GM13976 (cell line): ENCODE data around the gene TTYH3.

Source experiments
- DNase-seq: peaks from one replicate; pipeline ENCODE4 v3.0.0; 2012; ENCODE audit warnings: low spot score
- in situ Hi-C: fragments of 300-500 bp; cut with MboI; formaldehyde crosslinking; loops from one replicate; pipeline ENCODE4 v1.12.0; 2022; ENCODE audit warnings: low sequenced_read_pairs, mixed read lengths, inconsistent platforms; ENCODE audit not compliant: unreplicated experiment
- TF ChIP-seq, protein P1 (sequence below): IDR thresholded peaks from 2 replicates; pipeline ENCODE4 v1.5.1; 2012; ENCODE audit warnings: borderline replicate concordance, mild to moderate bottlenecking; ENCODE audit not compliant: insufficient read depth; ENCODE audit errors: extremely low read depth, missing control alignments, control extremely low read depth

The TTYH3 gene

GRCh38 chr7:2684501-2684900 lies 52.7 kb downstream of the TTYH3 start:
- no peak for DNase-seq
- in situ Hi-C loops, result no loop called here
- TF ChIP-seq, protein P1, sequence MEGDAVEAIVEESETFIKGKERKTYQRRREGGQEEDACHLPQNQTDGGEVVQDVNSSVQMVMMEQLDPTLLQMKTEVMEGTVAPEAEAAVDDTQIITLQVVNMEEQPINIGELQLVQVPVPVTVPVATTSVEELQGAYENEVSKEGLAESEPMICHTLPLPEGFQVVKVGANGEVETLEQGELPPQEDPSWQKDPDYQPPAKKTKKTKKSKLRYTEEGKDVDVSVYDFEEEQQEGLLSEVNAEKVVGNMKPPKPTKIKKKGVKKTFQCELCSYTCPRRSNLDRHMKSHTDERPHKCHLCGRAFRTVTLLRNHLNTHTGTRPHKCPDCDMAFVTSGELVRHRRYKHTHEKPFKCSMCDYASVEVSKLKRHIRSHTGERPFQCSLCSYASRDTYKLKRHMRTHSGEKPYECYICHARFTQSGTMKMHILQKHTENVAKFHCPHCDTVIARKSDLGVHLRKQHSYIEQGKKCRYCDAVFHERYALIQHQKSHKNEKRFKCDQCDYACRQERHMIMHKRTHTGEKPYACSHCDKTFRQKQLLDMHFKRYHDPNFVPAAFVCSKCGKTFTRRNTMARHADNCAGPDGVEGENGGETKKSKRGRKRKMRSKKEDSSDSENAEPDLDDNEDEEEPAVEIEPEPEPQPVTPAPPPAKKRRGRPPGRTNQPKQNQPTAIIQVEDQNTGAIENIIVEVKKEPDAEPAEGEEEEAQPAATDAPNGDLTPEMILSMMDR, result no peak

- TF ChIP-seq, protein P1, result no peak
- no peak for DNase-seq
- in situ Hi-C loops, result no loop called here
Measured at GRCh38 chr7:2686101-2686500, 54.3 kb downstream of the TTYH3 start.

DNA sequence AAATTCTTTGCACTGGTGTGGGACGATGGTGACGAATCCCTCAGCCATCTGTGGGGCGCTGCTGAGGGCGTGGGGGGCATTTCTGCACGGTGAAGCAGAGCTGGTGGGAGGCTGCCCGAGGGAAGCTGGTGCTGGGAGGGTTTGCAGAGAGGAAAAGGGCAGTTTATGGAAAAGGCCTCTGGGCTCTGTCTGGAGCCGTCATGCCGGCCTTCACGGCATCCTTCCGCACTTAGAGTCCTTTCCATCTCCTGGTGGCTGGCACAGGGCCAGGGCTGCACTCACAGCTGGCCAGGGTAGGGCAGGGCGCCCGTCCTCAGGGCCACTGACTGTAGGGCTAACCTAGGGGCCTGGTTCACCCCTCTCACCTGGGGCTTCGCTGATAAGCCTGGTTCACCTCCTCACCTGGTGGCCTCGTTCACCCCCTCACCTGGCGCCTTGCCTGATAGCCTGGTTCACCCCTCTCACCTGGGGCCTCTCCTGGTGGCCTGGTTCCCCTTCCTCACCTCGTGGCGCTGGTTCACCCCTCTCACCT lies 55.6 kb downstream of the TTYH3 start:
- in situ Hi-C loops, result no loop called here
- DNase-seq, result no peak
- TF ChIP-seq, protein P1, result no peak

DNA sequence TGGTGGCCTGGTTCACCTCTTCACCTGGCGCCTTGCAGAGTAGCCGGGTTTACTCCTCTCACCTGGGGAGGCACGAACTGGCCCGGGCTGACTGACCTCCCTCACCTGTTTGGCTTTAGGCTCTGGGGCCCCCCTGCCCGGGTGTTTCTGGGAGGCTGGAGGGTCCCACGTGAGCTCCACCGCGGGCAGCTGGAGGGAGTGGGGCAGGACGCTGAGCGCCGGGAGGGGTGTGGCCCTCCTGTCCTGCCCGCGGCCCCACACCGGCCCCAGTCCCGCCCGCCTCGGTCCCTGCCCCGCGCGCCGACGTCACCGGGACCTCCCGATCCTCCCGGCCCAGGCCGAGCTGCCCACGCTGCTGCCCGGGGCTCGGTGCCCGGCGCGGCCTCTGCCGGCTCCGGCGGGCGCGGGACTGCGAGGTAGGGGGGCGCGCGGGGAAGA lies 56.1 kb downstream of the TTYH3 start, which contains the start of gene AMZ1:
TSS of gene AMZ1 (plus strand) at position 322 of the 438 bp plus-strand sequence. CDS start 12,250 bp downstream, outside the sequence.
- in situ Hi-C loops, result no loop called here
- TF ChIP-seq, protein P1, result no peak
- no peak for DNase-seq

DNA sequence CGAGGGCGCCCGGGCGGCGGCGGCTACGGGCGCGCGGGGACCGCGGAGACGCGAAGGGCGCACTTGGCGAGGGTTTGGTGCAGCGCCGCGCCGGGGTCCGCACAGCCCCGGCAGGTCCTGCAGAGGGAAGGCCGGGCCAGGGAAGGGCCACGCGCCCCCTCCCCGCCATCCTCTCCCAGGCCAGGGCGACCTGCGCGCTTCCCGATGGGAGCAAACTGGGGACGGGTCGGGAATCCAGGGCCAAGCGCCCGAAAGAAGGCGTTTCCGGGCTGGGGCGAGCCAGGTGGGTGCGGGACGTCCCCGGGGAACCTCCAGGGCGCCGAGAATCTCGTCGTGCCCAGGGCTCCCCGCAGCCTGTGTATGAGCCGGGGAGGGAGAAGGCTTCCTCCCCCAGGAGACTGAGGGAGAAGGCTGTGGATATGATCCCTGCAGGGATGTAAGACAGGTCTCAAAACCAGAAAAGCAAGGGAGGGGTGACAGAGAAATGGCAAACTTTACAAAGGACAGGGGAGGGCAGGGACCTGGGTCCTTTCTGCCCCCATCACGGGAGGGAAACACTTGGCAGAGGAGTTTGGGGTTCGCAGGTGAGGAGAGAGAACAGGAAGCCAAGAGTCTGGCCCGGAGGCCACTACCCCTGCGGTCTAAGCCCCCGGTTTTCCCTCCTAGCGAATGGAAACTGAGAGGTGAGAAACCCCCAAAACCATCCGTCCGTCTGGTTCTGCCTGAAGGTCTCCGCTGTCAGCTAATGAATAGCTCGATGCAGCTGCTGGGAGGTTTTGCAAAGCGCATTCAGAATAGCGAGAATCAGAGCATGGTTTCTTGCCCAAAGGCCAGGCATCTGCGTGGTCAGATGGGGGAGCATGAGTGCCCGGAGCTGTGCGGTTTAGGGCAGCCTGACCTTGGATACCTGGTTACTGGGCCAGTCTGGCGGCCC lies 56.9 kb downstream of the TTYH3 start:
- in situ Hi-C loops, result no loop called here
- peak; percentile 80 for DNase-seq
- TF ChIP-seq, protein P1, result no peak

- TF ChIP-seq, protein P1, result no peak
- in situ Hi-C loops, result no loop called here
- DNase-seq, result no peak
Measured at GRCh38 chr7:2689343-2689847, 57.6 kb downstream of the TTYH3 start.
